DND-41 (cell line): ENCODE data around the gene ANAPC4.
A peak's percentile ranks its signal among the peaks of the same experiment; 100 is the strongest.

Source experiments
- ATAC-seq: fragments of 200-7000 bp; cut with Tn5 transposase; 3 replicates; pipeline ENCODE4 v1.9.1; 2021; ENCODE audit warnings: low read depth; ENCODE audit not compliant: insufficient read depth
- DNase-seq: peaks from one replicate; pipeline ENCODE4 v3.0.0-alpha.2; 2020
- H2AFZ ChIP-seq: 2 replicates; pipeline ENCODE4 v1.6.0; 2012; ENCODE audit warnings: low read depth, low read length
- H3K27ac ChIP-seq: 2 replicates; pipeline ENCODE4 v1.5.1; 2012; ENCODE audit warnings: low read length, inconsistent platforms
- H3K27me3 ChIP-seq: fragments of 200-600 bp; sonication (generic); 2 replicates; pipeline ENCODE4 v1.6.0; 2012; ENCODE audit warnings: low read length, mild to moderate bottlenecking, inconsistent platforms; ENCODE audit not compliant: insufficient read depth, poor library complexity
- H3K36me3 ChIP-seq: 2 replicates; pipeline ENCODE4 v1.5.1; 2012; ENCODE audit warnings: low read length, inconsistent platforms; ENCODE audit not compliant: insufficient read depth
- H3K4me1 ChIP-seq: 2 replicates; pipeline ENCODE4 v1.5.1; 2012; ENCODE audit warnings: mild to moderate bottlenecking, low read length; ENCODE audit not compliant: insufficient read depth
- H3K4me2 ChIP-seq: 2 replicates; pipeline ENCODE4 v1.6.0; 2012; ENCODE audit warnings: mild to moderate bottlenecking, moderate library complexity, low read length, inconsistent platforms; ENCODE audit not compliant: insufficient read depth
- H3K4me3 ChIP-seq, 2 experiments: fragments of 200-600 bp in 1 of 2; shearing (Covaris generic) in 1 of 2; 2 replicates each; pipeline ENCODE4 v1.5.1; 2012 to 2016; ENCODE audit warnings: inconsistent platforms in 2 of 2, low read length in 2 of 2, mild to moderate bottlenecking in 2 of 2, low read depth in 1 of 2, moderate library complexity in 1 of 2
- H3K79me2 ChIP-seq: 2 replicates; pipeline ENCODE4 v1.6.0; 2012; ENCODE audit warnings: low read length, inconsistent platforms; ENCODE audit not compliant: insufficient read depth
- H3K9ac ChIP-seq: 2 replicates; pipeline ENCODE4 v1.6.0; 2012; ENCODE audit warnings: low read depth, mild to moderate bottlenecking, inconsistent platforms, low read length, moderate library complexity
- H3K9me3 ChIP-seq: 2 replicates; pipeline ENCODE4 v1.5.1; 2012; ENCODE audit warnings: low read length, moderate library complexity, mild to moderate bottlenecking, inconsistent platforms; ENCODE audit not compliant: insufficient read depth, severe bottlenecking
- H4K20me1 ChIP-seq: 2 replicates; pipeline ENCODE4 v1.6.0; 2012; ENCODE audit warnings: low read length; ENCODE audit not compliant: insufficient read depth
- EZH2 ChIP-seq: IDR thresholded peaks from 3 replicates; pipeline ENCODE4 v1.6.1; 2012; ENCODE audit warnings: borderline replicate concordance, low read depth, mild to moderate bottlenecking, moderate library complexity, low read length, inconsistent platforms; ENCODE audit not compliant: severe bottlenecking
- TF ChIP-seq, protein P1 (sequence below): IDR thresholded peaks from 2 replicates; pipeline ENCODE4 v1.5.1; 2012; ENCODE audit warnings: borderline replicate concordance, low read length, moderate library complexity, mild to moderate bottlenecking; ENCODE audit not compliant: poor library complexity, severe bottlenecking; ENCODE audit errors: extremely low read depth

The ANAPC4 gene

DNA sequence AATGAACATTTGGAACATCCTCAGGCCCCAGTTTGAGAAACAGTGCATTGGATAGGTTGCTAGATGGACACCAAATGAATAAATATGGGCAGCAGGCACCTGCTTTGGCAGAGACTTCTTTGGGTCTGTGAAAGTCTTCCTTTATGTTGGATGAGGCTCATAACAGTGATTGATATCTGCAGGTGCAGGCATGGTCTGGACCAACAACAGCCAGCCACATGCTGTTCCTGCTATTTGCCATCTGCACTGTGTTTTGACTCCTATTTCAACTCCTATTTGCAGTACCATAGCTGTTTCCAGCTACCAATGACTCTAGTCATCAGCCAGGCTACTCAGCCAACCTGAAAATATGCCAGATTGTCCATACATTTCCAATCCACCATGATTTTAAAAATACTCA, 60.9 kb downstream of the ANAPC4 start:
- Histone ChIP-seq H3K4me1 (no peaks in the 10 kb centered on the region), H3K4me3 (no peak overlapping the region)
- TF ChIP-seq, protein P1, sequence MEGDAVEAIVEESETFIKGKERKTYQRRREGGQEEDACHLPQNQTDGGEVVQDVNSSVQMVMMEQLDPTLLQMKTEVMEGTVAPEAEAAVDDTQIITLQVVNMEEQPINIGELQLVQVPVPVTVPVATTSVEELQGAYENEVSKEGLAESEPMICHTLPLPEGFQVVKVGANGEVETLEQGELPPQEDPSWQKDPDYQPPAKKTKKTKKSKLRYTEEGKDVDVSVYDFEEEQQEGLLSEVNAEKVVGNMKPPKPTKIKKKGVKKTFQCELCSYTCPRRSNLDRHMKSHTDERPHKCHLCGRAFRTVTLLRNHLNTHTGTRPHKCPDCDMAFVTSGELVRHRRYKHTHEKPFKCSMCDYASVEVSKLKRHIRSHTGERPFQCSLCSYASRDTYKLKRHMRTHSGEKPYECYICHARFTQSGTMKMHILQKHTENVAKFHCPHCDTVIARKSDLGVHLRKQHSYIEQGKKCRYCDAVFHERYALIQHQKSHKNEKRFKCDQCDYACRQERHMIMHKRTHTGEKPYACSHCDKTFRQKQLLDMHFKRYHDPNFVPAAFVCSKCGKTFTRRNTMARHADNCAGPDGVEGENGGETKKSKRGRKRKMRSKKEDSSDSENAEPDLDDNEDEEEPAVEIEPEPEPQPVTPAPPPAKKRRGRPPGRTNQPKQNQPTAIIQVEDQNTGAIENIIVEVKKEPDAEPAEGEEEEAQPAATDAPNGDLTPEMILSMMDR, result no peak
- no peak for TF ChIP-seq EZH2

DNA sequence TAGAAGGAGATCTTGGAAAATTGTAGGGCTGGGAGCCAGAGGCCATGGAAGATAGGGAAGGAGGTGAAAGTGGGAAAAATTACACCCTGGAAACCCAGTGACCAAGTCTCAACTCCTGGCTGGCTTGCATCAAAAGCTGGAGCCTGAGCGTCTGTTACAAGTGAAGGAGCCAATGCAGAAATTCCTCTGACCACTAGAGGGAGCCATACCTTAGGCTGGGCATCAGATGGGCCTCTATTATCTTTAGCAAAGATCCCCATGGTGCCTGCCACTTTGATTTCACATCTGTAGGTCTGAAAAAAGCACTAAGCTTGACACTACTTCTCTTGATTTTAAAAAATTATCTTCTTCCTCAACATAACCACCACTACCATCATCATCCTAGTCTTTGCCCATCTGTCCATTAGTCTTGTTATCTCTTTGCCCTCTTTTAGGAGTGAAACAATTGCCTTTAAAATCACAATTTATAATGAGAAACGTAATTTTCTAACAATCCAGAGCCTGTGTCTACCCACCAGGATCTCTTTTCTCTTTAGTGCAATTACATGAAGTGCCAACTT, 62.9 kb downstream of the ANAPC4 start:
- ATAC-seq, result peak; percentile 91
- DNase-seq, result peak; percentile 61
- Histone ChIP-seq H4K20me1 (no peaks in the 10 kb centered on the region), H2AFZ (no peak overlapping the region), H3K4me3 (no peak overlapping the region), H3K27ac (no peak overlapping the region), H3K9ac (no peak overlapping the region), H3K9me3 (no peaks in the 10 kb centered on the region), H3K4me2 (no peak overlapping the region), H3K36me3 (no peaks in the 10 kb centered on the region), H3K79me2 (no peaks in the 10 kb centered on the region), H3K27me3 (no peaks in the 10 kb centered on the region), H3K4me1 (no peaks in the 10 kb centered on the region)
- TF ChIP-seq EZH2, result no peak
- TF ChIP-seq, protein P1, result peak; percentile 91

More for the DNA sequence above, 60.9 kb downstream of the ANAPC4 start:
- no peak overlapping the region for H3K4me2 ChIP-seq
- H3K79me2 ChIP-seq, result no peaks in the 10 kb centered on the region
- DNase-seq (no peak), ATAC-seq (no peak)
- no peaks in the 10 kb centered on the region for H4K20me1 ChIP-seq
- H3K27me3 ChIP-seq, result no peaks in the 10 kb centered on the region
- H3K27ac ChIP-seq, result no peak overlapping the region
- no peak overlapping the region for H2AFZ ChIP-seq
- H3K9me3 ChIP-seq, result no peaks in the 10 kb centered on the region
- no peak overlapping the region for H3K9ac ChIP-seq
- no peaks in the 10 kb centered on the region for H3K36me3 ChIP-seq

DNA sequence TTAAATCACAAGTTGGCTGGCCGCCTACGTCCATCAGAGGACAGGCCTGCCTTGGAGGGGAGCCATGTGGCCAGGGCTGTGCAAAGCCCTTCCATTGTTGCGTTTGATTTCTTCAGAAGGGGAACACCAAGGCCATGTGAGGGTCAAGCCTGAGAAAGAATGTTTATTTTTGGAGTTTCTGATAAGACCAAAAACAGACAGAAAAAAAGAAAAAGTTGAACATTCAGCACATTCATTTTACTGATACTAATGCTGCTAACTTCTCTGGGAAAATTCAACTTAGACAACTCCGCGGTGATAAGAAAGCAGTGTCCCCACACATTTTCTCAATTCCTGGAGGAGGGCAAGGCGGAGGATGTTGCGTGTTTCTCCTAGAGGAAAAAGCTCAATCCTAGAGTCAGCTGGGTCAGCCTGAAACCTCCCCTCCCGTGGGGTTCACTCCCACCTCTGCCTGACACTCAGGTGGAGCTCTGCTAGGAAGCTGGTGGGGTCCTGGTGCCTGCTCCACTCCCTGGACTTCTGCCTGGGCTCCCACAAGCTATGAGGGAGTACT, 63.5 kb downstream of the ANAPC4 start:
- Histone ChIP-seq H4K20me1 (no peaks in the 10 kb centered on the region), H3K79me2 (no peaks in the 10 kb centered on the region), H2AFZ (no peak overlapping the region), H3K4me2 (no peak overlapping the region), H3K4me3 (no peak overlapping the region), H3K4me1 (no peaks in the 10 kb centered on the region), H3K27me3 (no peaks in the 10 kb centered on the region), H3K9me3 (no peaks in the 10 kb centered on the region), H3K36me3 (no peaks in the 10 kb centered on the region), H3K9ac (no peak overlapping the region), H3K27ac (no peak overlapping the region)
- TF ChIP-seq EZH2, result no peak
- TF ChIP-seq, protein P1, result no peak
- no peak for DNase-seq
- ATAC-seq, result no peak
